Measurements from ENCODE around the gene MB.

The MB gene

GRCh38 chr22:35608088-35608487 is 9.0 kb downstream of the MB start:
- DNase-seq (ENCODE audit: low spot score) = no peak
- TF ChIP-seq CTCF (conservative IDR thresholded peaks at IDR 0.05; ENCODE audit: low read depth) = no peak
- ChIA-PET CTCF (no interaction called here), POLR2A (ENCODE audit: low non-redundant PET) (no interaction called here)
- H3K27ac ChIP-seq = no peak overlapping the region

- POLR2A ChIA-PET (ENCODE audit: low non-redundant PET) = no interaction called here
- CTCF ChIA-PET = no interaction called here
- no peak for DNase-seq (ENCODE audit: low spot score)
- TF ChIP-seq CTCF (conservative IDR thresholded peaks at IDR 0.05; ENCODE audit: low read depth) = no peak
- no peak overlapping the region for H3K27ac ChIP-seq
Measured at GRCh38 chr22:35606916-35607315, 10.2 kb downstream of the MB start.

GRCh38 chr22:35605851-35606481 is 11.2 kb downstream of the MB start:
- H3K27ac ChIP-seq = no peak overlapping the region
- ChIA-PET CTCF (no interaction called here), POLR2A (ENCODE audit: low non-redundant PET) (no interaction called here)
- DNase-seq (ENCODE audit: low spot score) = no peak
- no peak for TF ChIP-seq CTCF (conservative IDR thresholded peaks at IDR 0.05; ENCODE audit: low read depth)

DNA sequence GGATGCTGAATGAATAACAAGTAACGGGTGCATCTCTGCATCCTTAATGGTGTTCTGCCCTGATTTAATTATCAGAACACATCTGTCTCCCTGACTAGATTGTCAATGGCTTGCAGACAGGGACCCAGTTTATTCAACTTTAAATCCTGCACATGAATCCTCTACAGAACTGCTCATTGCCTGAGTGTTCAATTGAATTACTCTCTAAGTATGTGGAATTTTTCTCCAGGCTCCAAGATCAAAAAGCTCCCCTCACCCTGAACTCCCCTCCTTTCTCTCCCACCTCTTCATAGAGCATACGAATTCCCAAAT is 11.8 kb downstream of the MB start:
- ChIA-PET CTCF (no interaction called here), POLR2A (ENCODE audit: low non-redundant PET) (no interaction called here)
- H3K27ac ChIP-seq = no peak overlapping the region
- no peak for DNase-seq (ENCODE audit: low spot score)
- no peak for TF ChIP-seq CTCF (conservative IDR thresholded peaks at IDR 0.05; ENCODE audit: low read depth)

DNA sequence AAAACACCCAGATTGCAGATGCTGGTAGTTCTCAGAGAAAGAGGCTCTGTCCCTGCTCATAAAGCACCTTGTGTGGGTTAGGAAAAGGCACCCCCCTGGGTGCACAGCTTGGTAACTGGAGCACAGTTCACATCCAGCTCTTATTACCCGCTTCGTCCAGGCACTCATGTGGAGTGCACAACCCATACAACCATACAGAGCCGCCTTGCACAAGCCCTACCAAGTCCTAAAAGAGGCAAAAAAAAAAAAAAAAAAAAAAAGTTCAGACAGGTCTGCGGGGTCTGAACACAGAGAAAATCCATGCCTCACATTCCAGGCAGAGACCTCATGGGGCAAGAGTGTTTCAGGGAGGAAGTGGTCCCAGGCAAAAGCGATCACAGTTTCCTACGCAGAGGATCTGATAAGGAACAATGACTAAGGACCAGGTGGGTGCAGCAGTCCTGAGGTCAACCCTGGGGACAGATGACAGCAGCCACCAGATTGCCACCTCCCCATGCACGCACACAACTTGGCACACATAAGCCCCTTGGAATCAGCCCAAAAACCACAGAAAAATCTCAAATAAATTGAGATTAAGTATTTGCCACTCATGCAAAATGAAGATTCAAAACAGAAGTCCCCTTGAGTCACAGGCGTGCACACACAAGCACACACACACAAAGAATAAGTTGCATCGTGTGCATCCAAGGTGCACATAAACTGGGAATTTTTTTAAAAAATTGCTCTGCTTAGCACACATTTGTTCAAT is 12.3 kb downstream of the MB start:
- POLR2A ChIA-PET (ENCODE audit: low non-redundant PET) = no interaction called here
- H3K27ac ChIP-seq = no peak overlapping the region
- CTCF ChIA-PET = no interaction called here
- TF ChIP-seq CTCF (conservative IDR thresholded peaks at IDR 0.05; ENCODE audit: low read depth) = no peak
- no peak for DNase-seq (ENCODE audit: low spot score)

DNA sequence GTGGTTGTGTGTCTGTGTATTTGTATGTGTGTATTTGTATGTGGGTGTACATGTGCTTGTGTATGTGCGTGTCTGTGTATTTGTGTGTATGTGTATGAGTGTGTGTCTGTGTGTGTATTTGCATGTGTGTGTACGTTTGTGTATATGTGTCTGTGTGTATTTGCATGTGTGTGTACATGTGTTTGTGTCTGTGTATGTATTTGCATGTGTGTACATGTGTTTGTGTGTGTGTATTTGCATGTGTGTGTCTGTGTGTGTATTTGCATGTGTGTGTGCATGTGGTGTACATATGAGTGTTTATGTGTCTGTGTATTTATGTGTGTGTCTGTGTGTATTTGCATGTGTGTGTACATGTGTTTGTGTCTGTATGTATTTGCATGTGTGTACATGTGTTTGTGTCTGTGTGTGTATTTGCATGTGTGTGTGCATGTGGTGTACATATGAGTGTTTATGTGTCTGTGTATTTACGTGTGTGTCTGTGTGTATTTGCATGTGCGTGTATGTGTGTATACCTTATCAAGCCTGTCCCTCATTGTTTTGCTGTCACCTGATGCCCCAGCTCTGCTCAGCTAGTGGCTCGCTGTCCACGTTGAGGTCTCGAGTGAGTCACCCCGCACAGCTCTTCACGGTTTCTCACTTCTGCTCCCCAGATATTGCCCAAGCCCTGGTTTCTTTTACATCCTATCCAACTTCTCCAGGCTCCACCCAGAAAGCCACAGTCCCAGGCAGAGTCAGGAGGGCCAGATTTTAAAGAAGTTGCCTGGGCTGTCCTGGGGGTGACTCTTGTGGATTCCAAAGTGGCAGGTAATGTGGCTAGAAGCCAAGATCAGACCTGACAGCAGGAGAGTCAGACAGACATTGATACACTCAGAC is 15.2 kb downstream of the MB start:
- H3K27ac ChIP-seq = peak overlapping the region; percentile 39
- POLR2A ChIA-PET (ENCODE audit: low non-redundant PET) = no interaction called here
- no peak for TF ChIP-seq CTCF (conservative IDR thresholded peaks at IDR 0.05; ENCODE audit: low read depth)
- CTCF ChIA-PET = no interaction called here
- peak; percentile 53 for DNase-seq (ENCODE audit: low spot score)
